HL-60 (cell line): Measurements from ENCODE around the gene JAKMIP1.

Source experiments
- GABPA ChIP-seq: IDR thresholded peaks from 2 replicates; pipeline ENCODE4 v1.6.1; 2012; ENCODE audit warnings: low read depth
- TF ChIP-seq, protein P1 (sequence below): IDR thresholded peaks from one replicate; pipeline ENCODE4 v1.5.1; 2011; ENCODE audit warnings: low read length, control low read depth, inconsistent platforms; ENCODE audit not compliant: insufficient read depth
- TF ChIP-seq, protein P2 (sequence below): IDR thresholded peaks from 2 replicates; pipeline ENCODE4 v1.6.1; 2012; ENCODE audit warnings: low read depth; ENCODE audit not compliant: insufficient replicate concordance

DNA sequence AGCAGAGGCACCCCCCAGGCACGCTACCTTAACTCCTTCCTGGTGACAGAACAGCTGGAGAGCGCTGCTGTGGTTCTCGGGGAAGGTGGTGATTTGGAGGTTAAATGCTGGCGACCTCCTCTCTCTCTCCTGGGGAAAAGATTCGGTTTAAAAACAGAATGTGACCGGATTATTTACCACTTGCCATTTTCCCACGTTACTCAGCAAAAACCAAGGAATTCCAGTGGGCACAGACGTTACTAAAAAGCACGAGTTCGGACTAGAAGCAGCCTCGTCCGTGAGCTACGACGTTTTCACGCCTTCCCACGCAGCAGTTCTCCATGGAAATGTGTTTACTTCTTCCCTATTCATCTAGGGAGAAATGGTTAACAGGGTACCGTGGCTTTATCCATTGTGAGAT is 149.8 kb downstream of the JAKMIP1 start:
- TF ChIP-seq, protein P1, sequence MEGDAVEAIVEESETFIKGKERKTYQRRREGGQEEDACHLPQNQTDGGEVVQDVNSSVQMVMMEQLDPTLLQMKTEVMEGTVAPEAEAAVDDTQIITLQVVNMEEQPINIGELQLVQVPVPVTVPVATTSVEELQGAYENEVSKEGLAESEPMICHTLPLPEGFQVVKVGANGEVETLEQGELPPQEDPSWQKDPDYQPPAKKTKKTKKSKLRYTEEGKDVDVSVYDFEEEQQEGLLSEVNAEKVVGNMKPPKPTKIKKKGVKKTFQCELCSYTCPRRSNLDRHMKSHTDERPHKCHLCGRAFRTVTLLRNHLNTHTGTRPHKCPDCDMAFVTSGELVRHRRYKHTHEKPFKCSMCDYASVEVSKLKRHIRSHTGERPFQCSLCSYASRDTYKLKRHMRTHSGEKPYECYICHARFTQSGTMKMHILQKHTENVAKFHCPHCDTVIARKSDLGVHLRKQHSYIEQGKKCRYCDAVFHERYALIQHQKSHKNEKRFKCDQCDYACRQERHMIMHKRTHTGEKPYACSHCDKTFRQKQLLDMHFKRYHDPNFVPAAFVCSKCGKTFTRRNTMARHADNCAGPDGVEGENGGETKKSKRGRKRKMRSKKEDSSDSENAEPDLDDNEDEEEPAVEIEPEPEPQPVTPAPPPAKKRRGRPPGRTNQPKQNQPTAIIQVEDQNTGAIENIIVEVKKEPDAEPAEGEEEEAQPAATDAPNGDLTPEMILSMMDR = no peak
- TF ChIP-seq, protein P2, sequence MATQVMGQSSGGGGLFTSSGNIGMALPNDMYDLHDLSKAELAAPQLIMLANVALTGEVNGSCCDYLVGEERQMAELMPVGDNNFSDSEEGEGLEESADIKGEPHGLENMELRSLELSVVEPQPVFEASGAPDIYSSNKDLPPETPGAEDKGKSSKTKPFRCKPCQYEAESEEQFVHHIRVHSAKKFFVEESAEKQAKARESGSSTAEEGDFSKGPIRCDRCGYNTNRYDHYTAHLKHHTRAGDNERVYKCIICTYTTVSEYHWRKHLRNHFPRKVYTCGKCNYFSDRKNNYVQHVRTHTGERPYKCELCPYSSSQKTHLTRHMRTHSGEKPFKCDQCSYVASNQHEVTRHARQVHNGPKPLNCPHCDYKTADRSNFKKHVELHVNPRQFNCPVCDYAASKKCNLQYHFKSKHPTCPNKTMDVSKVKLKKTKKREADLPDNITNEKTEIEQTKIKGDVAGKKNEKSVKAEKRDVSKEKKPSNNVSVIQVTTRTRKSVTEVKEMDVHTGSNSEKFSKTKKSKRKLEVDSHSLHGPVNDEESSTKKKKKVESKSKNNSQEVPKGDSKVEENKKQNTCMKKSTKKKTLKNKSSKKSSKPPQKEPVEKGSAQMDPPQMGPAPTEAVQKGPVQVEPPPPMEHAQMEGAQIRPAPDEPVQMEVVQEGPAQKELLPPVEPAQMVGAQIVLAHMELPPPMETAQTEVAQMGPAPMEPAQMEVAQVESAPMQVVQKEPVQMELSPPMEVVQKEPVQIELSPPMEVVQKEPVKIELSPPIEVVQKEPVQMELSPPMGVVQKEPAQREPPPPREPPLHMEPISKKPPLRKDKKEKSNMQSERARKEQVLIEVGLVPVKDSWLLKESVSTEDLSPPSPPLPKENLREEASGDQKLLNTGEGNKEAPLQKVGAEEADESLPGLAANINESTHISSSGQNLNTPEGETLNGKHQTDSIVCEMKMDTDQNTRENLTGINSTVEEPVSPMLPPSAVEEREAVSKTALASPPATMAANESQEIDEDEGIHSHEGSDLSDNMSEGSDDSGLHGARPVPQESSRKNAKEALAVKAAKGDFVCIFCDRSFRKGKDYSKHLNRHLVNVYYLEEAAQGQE = no peak
- no peak for TF ChIP-seq GABPA
